ENCODE results near the gene ZNF524. TPM values are rescaled to one million over a fixed set of nuclear protein-coding genes. Genes with fewer than 3 reads are reported as not detected.

Gene ZNF524, protein sequence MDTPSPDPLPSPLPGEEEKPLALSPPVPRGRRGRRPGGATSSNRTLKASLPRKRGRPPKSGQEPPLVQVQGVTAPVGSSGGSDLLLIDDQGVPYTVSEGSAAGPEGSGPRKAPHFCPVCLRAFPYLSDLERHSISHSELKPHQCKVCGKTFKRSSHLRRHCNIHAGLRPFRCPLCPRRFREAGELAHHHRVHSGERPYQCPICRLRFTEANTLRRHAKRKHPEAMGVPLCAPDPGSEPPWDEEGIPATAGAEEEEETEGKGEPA
- 5.0 and 6.4 TPM in 2 replicates for polyA plus RNA-seq (2011; rRNA removed)
- polyA plus RNA-seq (2012; cell fraction: cytosol; rRNA removed), result 13.9 and 21.7 TPM in 2 replicates
- 13.3 and 22.6 TPM in 2 replicates for polyA plus RNA-seq (2012; cell fraction: nucleus; rRNA removed)
- polyA plus RNA-seq (2017; fragmentation: RNase III; extraction: RNeasy Plus Mini Kit Qiagen cat#74134 plus additional on column Dnase treatment), result 9.3 to 9.7 TPM (median 9.7 TPM) in 3 replicates
- polyA minus RNA-seq (2011; rRNA and poly(A)+ RNA removed), result 2.1 and 2.5 TPM in 2 replicates

DNA sequence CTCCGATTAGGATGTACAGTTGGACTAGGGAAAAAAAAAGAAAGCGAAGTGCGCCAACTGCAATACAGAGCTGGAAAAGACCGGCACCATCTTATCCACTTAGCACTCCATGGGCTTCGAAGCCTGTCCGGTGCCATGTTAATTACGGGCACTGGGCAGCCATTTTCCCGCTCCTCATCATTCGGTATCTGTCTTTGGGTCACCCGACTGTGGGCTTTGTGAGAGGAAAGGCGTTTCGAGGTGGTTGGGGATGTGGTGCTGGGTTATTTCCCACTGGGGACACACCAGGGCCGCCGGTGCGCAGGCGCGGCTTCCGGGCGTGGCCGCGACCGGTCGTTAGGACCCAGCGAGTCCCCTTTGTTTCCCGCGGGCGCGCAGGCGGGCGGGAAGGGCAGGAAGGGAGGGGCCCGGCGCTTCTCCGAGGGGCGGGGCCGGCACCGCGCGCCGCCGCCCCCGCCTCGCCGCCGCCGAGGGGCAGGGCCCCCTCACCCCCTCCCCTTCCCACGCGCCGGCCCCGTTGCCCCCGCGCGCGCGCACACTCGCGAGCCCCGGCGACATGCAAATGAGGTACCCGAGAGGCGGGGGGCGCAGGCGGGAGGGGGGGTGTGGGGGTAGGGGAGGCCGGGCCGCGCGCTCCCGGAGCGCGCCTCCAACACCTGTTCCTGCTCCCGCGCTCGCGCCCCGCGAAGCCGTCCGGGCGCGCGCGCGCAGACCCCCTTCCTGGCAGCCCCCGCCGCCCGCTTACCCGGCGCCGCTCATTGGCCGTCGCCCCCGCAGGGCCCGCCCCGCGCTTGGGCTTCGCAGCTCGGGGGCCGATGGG is at the start of gene ZNF524:
ZNF524 (plus strand) TSS at position 447 of the 820 bp plus-strand sequence. CDS start 1,825 bp downstream, outside the sequence.
- no peaks in the 10 kb centered on the region for H3K9me3 ChIP-seq
- DNase-seq (ENCODE audit: low read depth in 1 of 2, low spot score in 1 of 2) (peak; percentile 87 to 94), ATAC-seq (peak; percentile 70 to 78), FAIRE-seq (no peak)
- WGBS (ENCODE audit: missing lambda C conversion rate), result 1% methylated on average over 45 of the region's 97 CpGs
- TF ChIP-seq EHF (CRISPR knock-in tag; IDR thresholded peaks at IDR 0.05) (0 out of 2 replicates have a peak, but pooled peaks have one; percentile 9), JUN (IDR thresholded peaks at IDR 0.05) (peak in 1 of 2 experiments; percentile 65; a peak in 4 of 5 replicates), RFX5 (IDR thresholded peaks at IDR 0.05) (peak; percentile 69; the same call in 1 of the 2 replicates), TP53 (CRISPR knock-in tag; IDR thresholded peaks at IDR 0.05) (peak; percentile 83; the same call in 1 of the 2 replicates), RAD21 (conservative IDR thresholded peaks at IDR 0.05 in 1 of 2, IDR thresholded peaks at IDR 0.05 in 1 of 2) (no peak; a peak in 1 of 5 replicates), TFCP2L1 (CRISPR knock-in tag; IDR thresholded peaks at IDR 0.05) (no peak), RARB (CRISPR knock-in tag; IDR thresholded peaks at IDR 0.05) (peak; percentile 78; the same call in 1 of the 2 replicates), POLR2A (IDR thresholded peaks at IDR 0.05; ENCODE audit: low read length) (peak; percentile 33), GATA3 (IDR thresholded peaks at IDR 0.05; ENCODE audit: borderline replicate concordance) (peak; percentile 26; the same call in 1 of the 2 replicates), MAZ (IDR thresholded peaks at IDR 0.05; ENCODE audit: borderline replicate concordance, low read depth, low read length) (0 out of 2 replicates have a peak, but pooled peaks have one; percentile 34), HOXB13 (CRISPR knock-in tag; IDR thresholded peaks at IDR 0.05; ENCODE audit: low read depth) (peak; percentile 77; the same call in 1 of the 2 replicates), NPAS2 (CRISPR knock-in tag; IDR thresholded peaks at IDR 0.05; ENCODE audit: borderline replicate concordance) (no peak)
- TF ChIP-seq, protein P1, sequence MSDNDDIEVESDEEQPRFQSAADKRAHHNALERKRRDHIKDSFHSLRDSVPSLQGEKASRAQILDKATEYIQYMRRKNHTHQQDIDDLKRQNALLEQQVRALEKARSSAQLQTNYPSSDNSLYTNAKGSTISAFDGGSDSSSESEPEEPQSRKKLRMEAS (IDR thresholded peaks at IDR 0.05), result peak; percentile 72
- TF ChIP-seq, protein P2, sequence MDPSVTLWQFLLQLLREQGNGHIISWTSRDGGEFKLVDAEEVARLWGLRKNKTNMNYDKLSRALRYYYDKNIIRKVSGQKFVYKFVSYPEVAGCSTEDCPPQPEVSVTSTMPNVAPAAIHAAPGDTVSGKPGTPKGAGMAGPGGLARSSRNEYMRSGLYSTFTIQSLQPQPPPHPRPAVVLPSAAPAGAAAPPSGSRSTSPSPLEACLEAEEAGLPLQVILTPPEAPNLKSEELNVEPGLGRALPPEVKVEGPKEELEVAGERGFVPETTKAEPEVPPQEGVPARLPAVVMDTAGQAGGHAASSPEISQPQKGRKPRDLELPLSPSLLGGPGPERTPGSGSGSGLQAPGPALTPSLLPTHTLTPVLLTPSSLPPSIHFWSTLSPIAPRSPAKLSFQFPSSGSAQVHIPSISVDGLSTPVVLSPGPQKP (IDR thresholded peaks at IDR 0.05; ENCODE audit: low read depth, low read length), result 0 out of 2 replicates have a peak, but pooled peaks have one; percentile 13
- TF ChIP-seq, protein P3, sequence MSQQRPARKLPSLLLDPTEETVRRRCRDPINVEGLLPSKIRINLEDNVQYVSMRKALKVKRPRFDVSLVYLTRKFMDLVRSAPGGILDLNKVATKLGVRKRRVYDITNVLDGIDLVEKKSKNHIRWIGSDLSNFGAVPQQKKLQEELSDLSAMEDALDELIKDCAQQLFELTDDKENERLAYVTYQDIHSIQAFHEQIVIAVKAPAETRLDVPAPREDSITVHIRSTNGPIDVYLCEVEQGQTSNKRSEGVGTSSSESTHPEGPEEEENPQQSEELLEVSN (IDR thresholded peaks at IDR 0.05; ENCODE audit: borderline replicate concordance, low read depth), result peak; percentile 73
- TF ChIP-seq, protein P4, sequence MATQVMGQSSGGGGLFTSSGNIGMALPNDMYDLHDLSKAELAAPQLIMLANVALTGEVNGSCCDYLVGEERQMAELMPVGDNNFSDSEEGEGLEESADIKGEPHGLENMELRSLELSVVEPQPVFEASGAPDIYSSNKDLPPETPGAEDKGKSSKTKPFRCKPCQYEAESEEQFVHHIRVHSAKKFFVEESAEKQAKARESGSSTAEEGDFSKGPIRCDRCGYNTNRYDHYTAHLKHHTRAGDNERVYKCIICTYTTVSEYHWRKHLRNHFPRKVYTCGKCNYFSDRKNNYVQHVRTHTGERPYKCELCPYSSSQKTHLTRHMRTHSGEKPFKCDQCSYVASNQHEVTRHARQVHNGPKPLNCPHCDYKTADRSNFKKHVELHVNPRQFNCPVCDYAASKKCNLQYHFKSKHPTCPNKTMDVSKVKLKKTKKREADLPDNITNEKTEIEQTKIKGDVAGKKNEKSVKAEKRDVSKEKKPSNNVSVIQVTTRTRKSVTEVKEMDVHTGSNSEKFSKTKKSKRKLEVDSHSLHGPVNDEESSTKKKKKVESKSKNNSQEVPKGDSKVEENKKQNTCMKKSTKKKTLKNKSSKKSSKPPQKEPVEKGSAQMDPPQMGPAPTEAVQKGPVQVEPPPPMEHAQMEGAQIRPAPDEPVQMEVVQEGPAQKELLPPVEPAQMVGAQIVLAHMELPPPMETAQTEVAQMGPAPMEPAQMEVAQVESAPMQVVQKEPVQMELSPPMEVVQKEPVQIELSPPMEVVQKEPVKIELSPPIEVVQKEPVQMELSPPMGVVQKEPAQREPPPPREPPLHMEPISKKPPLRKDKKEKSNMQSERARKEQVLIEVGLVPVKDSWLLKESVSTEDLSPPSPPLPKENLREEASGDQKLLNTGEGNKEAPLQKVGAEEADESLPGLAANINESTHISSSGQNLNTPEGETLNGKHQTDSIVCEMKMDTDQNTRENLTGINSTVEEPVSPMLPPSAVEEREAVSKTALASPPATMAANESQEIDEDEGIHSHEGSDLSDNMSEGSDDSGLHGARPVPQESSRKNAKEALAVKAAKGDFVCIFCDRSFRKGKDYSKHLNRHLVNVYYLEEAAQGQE (IDR thresholded peaks at IDR 0.05), result peak; percentile 45; the same call in 1 of the 2 replicates
- peak within 1 kb of the TSS; percentile 69 for H3K4me3 ChIP-seq
- peak within 1 kb of the TSS; percentile 81 for H3K4me2 ChIP-seq
- CTCF ChIA-PET, result interaction anchor here (0.6 to 16.7 kb wide), 11 partner anchors 15 to 467 kb away, joined by 3 to 348 read pairs (median 3); no protein-coding TSS in a partner anchor
- POLR2A ChIA-PET, result interaction anchor here (0.6 to 2.7 kb wide), 25 partner anchors 12 to 537 kb away, joined by 3 to 44 read pairs (median 7); partner anchors contain the start of genes HSPBP1, ISOC2, U2AF2 and UBE2S
- peak within 1 kb of the TSS; percentile 95 to 96 for H3K27ac ChIP-seq
- H3K4me1 ChIP-seq, result peaks cover 20% of the 10 kb centered on the region

All from A549 (cell line).